Right kidney (tissue), 1 donor: Measurements from ENCODE around the gene TMEM183A.

Experiments used
- DNase-seq: peaks from one replicate; pipeline ENCODE4 v3.0.0-alpha.2; 2016

The TMEM183A gene

GRCh38 chr1:203028067-203028783 is 21.1 kb downstream of the TMEM183A start:
- DNase-seq, result no peak

- DNase-seq, result no peak
Observed at GRCh38 chr1:203028784-203029553, 21.8 kb downstream of the TMEM183A start.

GRCh38 chr1:203031467-203031866 is 24.3 kb downstream of the TMEM183A start:
- DNase-seq, result no peak

GRCh38 chr1:203033287-203033686 is 26.1 kb downstream of the TMEM183A start:
- DNase-seq, result no peak

GRCh38 chr1:203033917-203034316 is 26.7 kb downstream of the TMEM183A start:
- no peak for DNase-seq

GRCh38 chr1:203034422-203035110 is 27.4 kb downstream of the TMEM183A start:
- DNase-seq, result no peak

GRCh38 chr1:203035111-203036000 is 28.2 kb downstream of the TMEM183A start:
- no peak for DNase-seq

- no peak for DNase-seq
Observed at GRCh38 chr1:203036135-203036534, 29.0 kb downstream of the TMEM183A start.

GRCh38 chr1:203036537-203036936 is 29.4 kb downstream of the TMEM183A start:
- DNase-seq, result no peak

- DNase-seq, result no peak
Observed at GRCh38 chr1:203037509-203038190, 30.5 kb downstream of the TMEM183A start.

- DNase-seq, result no peak
Observed at GRCh38 chr1:203038217-203038741, 31.1 kb downstream of the TMEM183A start.

GRCh38 chr1:203038891-203039608 is 31.9 kb downstream of the TMEM183A start:
- no peak for DNase-seq

- DNase-seq, result no peak
Observed at GRCh38 chr1:203039609-203040512, 32.7 kb downstream of the TMEM183A start.

GRCh38 chr1:203040513-203041275 is 33.5 kb downstream of the TMEM183A start:
- DNase-seq, result no peak

GRCh38 chr1:203041351-203041932 is 34.3 kb downstream of the TMEM183A start:
- no peak for DNase-seq

GRCh38 chr1:203043830-203044545 is 36.8 kb downstream of the TMEM183A start:
- DNase-seq, result no peak

- DNase-seq, result no peak
Observed at GRCh38 chr1:203044546-203045250, 37.5 kb downstream of the TMEM183A start.
